BJ (cell line): ENCODE data around the gene CBLIF. TPM values are rescaled to one million over a fixed set of nuclear protein-coding genes. Genes with fewer than 3 reads are reported as not detected.
A peak's percentile ranks its signal among the peaks of the same experiment; 100 is the strongest.
"Not testable (repeated sequence)": the region's sequence is repeated elsewhere in the genome, so short reads cannot be mapped to it uniquely, and the experiment has no call there.

Source experiments
- CTCF ChIA-PET: fragments of 350-600 bp; formaldehyde crosslinking; extraction: SDS; loops from one replicate; lab custom pipeline; 2021; ENCODE audit warnings: antibody characterized with exemption, inconsistent platforms; lab: Yijun Ruan, JAX
- POLR2A ChIA-PET: fragments of 300-600 bp; sonication (Branson Sonifier 250); formaldehyde crosslinking; extraction: SDS; loops from one replicate; lab custom pipeline; 2021; ENCODE audit warnings: antibody characterized with exemption; lab: Charles Lee
- DNase-seq: peaks from one replicate; pipeline ENCODE4 v3.0.0-alpha.2; 2011; ENCODE audit warnings: low read depth
- H3K27me3 ChIP-seq: 2 replicates; pipeline ENCODE4 v1.6.0; 2011; ENCODE audit warnings: low read length; ENCODE audit not compliant: control insufficient read depth, insufficient read depth
- H3K36me3 ChIP-seq: 2 replicates; pipeline ENCODE4 v1.5.1; 2011; ENCODE audit warnings: low read length; ENCODE audit not compliant: control insufficient read depth, insufficient read depth
- H3K4me3 ChIP-seq: 2 replicates; pipeline ENCODE4 v1.5.1; 2011; ENCODE audit warnings: low read depth, mild to moderate bottlenecking, control low read depth, low read length
- polyA plus RNA-seq: library from polyadenylated mRNA; depleted of rRNA; stranded (reverse); fragments of >200 nt; gene quantifications from 2 replicates; pipeline ENCODE4 v1.2.3, GENCODE V29; 2011
- TF ChIP-seq, protein P1 (sequence below): IDR thresholded peaks from 2 replicates; pipeline ENCODE4 v1.5.1; 2011; ENCODE audit warnings: low read depth, mild to moderate bottlenecking, control low read depth, inconsistent platforms, low read length, moderate library complexity; ENCODE audit not compliant: insufficient read depth

The CBLIF gene
- polyA plus RNA-seq, 1 experiment = not detected

- TF ChIP-seq, protein P1, sequence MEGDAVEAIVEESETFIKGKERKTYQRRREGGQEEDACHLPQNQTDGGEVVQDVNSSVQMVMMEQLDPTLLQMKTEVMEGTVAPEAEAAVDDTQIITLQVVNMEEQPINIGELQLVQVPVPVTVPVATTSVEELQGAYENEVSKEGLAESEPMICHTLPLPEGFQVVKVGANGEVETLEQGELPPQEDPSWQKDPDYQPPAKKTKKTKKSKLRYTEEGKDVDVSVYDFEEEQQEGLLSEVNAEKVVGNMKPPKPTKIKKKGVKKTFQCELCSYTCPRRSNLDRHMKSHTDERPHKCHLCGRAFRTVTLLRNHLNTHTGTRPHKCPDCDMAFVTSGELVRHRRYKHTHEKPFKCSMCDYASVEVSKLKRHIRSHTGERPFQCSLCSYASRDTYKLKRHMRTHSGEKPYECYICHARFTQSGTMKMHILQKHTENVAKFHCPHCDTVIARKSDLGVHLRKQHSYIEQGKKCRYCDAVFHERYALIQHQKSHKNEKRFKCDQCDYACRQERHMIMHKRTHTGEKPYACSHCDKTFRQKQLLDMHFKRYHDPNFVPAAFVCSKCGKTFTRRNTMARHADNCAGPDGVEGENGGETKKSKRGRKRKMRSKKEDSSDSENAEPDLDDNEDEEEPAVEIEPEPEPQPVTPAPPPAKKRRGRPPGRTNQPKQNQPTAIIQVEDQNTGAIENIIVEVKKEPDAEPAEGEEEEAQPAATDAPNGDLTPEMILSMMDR = no peak
- no peaks in the 10 kb centered on the region for H3K36me3 ChIP-seq
- DNase-seq = no peak
- CTCF ChIA-PET = no interaction called here
- POLR2A ChIA-PET = no interaction called here
- no peaks in the 10 kb centered on the region for H3K27me3 ChIP-seq
- no peak overlapping the region for H3K4me3 ChIP-seq
Observed at GRCh38 chr11:59833602-59834001, 11.7 kb downstream of the CBLIF start.

- ChIA-PET POLR2A (no interaction called here), CTCF (no interaction called here)
- Histone ChIP-seq H3K27me3 (no peaks in the 10 kb centered on the region), H3K36me3 (no peaks in the 10 kb centered on the region), H3K4me3 (no peak overlapping the region)
- DNase-seq = no peak
- TF ChIP-seq, protein P1 = no peak
Observed at GRCh38 chr11:59829358-59829757, 15.9 kb downstream of the CBLIF start.

DNA sequence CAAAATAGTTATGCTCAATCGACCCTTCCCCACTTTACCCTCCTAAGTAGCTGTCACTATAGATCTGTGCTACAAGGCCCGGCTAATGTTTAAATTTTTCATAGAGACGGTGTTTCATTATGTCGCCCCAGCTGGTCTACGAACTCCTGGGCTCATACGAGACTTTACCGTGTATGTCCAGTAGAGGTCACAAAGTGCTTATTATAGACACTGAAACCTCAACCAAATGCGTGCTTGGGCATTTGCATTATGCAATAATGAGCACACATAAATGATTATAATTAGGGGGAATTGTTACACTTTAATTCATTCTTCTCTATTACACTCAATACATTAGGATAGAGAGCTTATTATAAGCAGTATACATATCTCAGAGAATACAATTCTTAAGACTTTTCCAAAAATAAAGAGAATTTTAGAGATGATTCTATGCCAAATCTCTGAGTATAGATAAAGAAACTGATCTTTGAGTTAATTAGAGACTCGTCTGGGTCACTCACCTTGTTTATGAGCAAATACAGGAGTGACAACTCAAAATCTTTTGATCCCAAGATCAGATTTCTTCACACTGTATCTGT, 22.2 kb downstream of the CBLIF start:
- TF ChIP-seq, protein P1 = peak; percentile 64
- no peak for DNase-seq
- ChIA-PET CTCF (interaction anchor here (0.6 to 1.2 kb wide), 7 partner anchors 9 to 371 kb away, joined by 3 to 6 read pairs (median 3); partner anchors contain the start of gene CBLIF), POLR2A (no interaction called here)
- H3K27me3 ChIP-seq = no peaks in the 10 kb centered on the region
- H3K4me3 ChIP-seq = no peak overlapping the region
- no peaks in the 10 kb centered on the region for H3K36me3 ChIP-seq

DNA sequence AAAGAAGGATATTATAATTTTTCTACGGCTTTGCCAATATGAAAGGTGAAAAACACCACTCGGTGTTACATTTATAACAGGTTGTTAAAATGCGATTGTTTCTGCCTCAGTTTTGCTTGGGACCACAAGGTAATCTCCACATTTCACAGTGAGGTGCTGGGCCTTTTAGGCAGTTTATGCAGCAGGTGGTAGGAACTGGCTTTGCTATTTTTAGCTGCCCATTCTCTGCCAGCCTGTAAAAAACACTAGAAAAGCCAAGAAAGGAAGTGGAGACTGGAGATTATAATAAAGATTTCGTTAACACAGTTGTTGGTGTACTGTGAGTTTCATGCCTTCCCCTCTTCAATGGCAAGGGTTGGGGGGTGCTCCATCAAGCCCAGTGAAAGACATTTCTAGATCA, 26.7 kb downstream of the CBLIF start:
- POLR2A ChIA-PET = no interaction called here

DNA sequence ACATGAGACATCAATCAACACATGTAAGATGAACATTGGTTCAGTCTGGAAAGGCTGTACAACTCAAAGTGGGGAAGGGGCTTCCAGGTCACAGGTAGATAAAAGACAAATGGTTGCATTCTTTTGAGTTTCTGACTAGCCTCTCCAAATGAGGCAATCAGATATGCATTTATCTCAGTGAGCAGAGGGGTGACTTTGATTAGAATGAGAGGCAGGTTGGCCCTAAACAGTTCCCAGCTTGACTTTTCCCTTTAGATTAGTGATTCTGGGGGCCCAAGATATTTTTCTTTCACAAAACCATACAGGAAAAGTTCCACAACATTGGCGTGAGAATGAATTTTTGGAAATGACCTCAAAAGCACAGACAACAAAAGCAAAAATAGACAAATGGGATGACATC, 28.9 kb downstream of the CBLIF start:
- POLR2A ChIA-PET = interaction anchor here (0.6 kb wide), 1 partner anchor 148 kb away, joined by 4 read pairs; no protein-coding TSS in a partner anchor
- not testable (repeated sequence) for DNase-seq, H3K27me3 ChIP-seq, H3K36me3 ChIP-seq, H3K4me3 ChIP-seq
- CTCF ChIA-PET = interaction anchor here (0.9 kb wide), 1 partner anchor 11 kb away, joined by 4 read pairs; no protein-coding TSS in a partner anchor

More for the DNA sequence above, 26.7 kb downstream of the CBLIF start:
- CTCF ChIA-PET = no interaction called here
- no peaks in the 10 kb centered on the region for H3K36me3 ChIP-seq
- DNase-seq = no peak
- TF ChIP-seq, protein P1 = no peak
- H3K27me3 ChIP-seq = no peaks in the 10 kb centered on the region
- H3K4me3 ChIP-seq = no peak overlapping the region

- Histone ChIP-seq H3K36me3 (no peaks in the 10 kb centered on the region), H3K4me3 (no peak overlapping the region), H3K27me3 (no peaks in the 10 kb centered on the region)
- ChIA-PET POLR2A (no interaction called here), CTCF (no interaction called here)
- TF ChIP-seq, protein P1 = no peak
- no peak for DNase-seq
Observed at GRCh38 chr11:59815754-59816153, 29.5 kb downstream of the CBLIF start.
